ENCODE measurements around the gene FBXO36. TPM values are rescaled to one million over a fixed set of nuclear protein-coding genes. Genes with fewer than 3 reads are reported as not detected.

The FBXO36 gene, protein sequence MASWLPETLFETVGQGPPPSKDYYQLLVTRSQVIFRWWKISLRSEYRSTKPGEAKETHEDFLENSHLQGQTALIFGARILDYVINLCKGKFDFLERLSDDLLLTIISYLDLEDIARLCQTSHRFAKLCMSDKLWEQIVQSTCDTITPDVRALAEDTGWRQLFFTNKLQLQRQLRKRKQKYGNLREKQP
- total RNA-seq, result 10 to 100 TPM in 2 of 4 donors, 1 to 10 TPM in 2; 4.7 to 17.9 (median 11.3) TPM

DNA sequence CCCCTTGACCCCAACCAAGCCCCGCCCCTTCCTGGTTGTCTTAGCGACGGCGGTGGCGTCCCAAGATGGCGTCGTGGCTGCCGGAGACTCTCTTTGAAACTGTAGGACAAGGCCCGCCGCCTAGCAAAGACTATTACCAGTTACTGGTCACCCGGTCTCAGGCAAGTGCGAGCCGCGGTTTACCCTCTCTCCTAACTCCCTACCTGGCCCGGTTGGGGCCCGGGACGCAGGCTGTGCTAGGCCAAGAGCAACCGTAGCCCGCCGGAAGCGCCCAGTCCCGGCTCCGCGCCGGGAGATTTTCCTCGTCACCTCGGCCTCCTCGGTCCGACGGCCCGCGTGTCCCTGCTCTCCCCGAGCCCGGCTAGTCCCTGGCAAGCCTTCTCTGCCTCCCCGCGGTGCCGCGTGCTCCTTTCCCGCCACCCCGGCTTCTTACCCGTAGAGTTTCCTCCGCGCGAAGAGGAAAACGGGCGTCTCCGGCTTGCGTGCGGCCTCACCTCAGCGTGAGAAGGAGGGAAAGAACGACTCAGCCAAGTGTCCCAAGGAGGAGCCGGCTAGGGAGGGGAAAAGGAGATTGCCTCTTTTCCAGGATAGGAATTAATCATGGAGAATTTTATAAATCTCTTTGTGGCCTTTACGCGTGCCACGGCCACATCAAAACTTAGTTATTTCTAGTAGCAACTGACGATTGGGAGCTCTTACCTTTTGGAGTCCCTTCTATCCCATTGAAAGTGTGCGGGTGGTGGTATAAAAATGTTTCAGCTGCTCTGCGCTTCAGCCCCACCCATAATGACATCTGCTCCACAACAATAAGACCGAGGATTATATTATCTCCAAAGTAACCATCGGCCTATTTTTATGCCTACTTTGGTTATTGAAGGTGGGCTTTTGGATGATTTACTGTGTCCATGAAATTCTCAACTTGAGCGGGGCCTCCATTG is at the start of gene FBXO36:
Gene FBXO36, plus strand, starts transcription at position 55 of the 938 bp plus-strand sequence. Its CDS starts 11 bp downstream, at position 66.
- peak; percentile 54 to 58 for DNase-seq
- Histone ChIP-seq H3K27me3 (no peaks in the 10 kb centered on the region), H3K27ac (peak within 1 kb of the TSS; percentile 96 to 99 (median 98)), H3K9me3 (no peaks in the 10 kb centered on the region), H3K36me3 (no peaks in the 10 kb centered on the region), H3K4me3 (replicated peaks in 1 of 3) (peak within 1 kb of the TSS; percentile 81 to 96 (median 89)), H3K4me1 (peaks cover 3 to 13% of the 10 kb centered on the region in 2 donors)
- WGBS, 2 donors, result 1 to 3% methylated on average over 22 to 49 of the region's 61 CpGs
- intact Hi-C loops (cut with DNase I), result loop anchor here (10.0 kb wide), 1 partner anchor 108 kb away; no protein-coding TSS in a partner anchor
- TF ChIP-seq, protein P1, sequence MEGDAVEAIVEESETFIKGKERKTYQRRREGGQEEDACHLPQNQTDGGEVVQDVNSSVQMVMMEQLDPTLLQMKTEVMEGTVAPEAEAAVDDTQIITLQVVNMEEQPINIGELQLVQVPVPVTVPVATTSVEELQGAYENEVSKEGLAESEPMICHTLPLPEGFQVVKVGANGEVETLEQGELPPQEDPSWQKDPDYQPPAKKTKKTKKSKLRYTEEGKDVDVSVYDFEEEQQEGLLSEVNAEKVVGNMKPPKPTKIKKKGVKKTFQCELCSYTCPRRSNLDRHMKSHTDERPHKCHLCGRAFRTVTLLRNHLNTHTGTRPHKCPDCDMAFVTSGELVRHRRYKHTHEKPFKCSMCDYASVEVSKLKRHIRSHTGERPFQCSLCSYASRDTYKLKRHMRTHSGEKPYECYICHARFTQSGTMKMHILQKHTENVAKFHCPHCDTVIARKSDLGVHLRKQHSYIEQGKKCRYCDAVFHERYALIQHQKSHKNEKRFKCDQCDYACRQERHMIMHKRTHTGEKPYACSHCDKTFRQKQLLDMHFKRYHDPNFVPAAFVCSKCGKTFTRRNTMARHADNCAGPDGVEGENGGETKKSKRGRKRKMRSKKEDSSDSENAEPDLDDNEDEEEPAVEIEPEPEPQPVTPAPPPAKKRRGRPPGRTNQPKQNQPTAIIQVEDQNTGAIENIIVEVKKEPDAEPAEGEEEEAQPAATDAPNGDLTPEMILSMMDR (IDR thresholded peaks at IDR 0.05), result no peak
- TF ChIP-seq POLR2A (IDR thresholded peaks at IDR 0.05), result no peak

DNA sequence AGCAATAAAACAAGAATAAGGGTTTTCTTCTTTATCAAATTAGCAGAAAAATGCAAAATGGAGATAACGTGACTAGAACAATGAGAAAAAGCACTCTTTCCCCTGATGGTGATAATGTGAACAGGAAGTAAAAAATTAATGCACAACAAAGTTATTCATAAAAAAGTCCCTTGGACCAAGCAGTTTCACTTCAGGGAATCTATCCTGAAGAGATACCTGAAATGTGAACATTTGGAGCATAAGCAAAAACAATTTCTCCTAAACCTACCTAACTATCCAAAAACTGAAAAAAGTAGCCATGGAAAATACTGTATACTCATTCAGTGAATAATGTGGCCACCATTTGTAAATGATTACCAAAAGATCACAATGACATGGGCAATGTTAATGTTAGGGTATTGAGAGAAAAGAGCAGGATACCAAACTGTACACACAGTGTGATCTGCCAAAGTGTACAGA is 49.2 kb upstream of the FBXO36 start:
- Histone ChIP-seq H3K9me3 (no peaks in the 10 kb centered on the region), H3K4me1 (peaks cover 10 to 22% of the 10 kb centered on the region in 2 donors), H3K27me3 (no peaks in the 10 kb centered on the region), H3K4me3 (replicated peaks in 1 of 3) (no peak overlapping the region), H3K36me3 (peaks cover 3 to 11% of the 10 kb centered on the region in 2 donors), H3K27ac (no peak overlapping the region)
- intact Hi-C loops (cut with DNase I), result no loop called here
- 64 to 70% methylated on average over 1 of the region's 1 CpG for WGBS, 2 donors
- no peak for TF ChIP-seq POLR2A (IDR thresholded peaks at IDR 0.05)
- TF ChIP-seq, protein P1 (IDR thresholded peaks at IDR 0.05), result no peak
- no peak for DNase-seq

DNA sequence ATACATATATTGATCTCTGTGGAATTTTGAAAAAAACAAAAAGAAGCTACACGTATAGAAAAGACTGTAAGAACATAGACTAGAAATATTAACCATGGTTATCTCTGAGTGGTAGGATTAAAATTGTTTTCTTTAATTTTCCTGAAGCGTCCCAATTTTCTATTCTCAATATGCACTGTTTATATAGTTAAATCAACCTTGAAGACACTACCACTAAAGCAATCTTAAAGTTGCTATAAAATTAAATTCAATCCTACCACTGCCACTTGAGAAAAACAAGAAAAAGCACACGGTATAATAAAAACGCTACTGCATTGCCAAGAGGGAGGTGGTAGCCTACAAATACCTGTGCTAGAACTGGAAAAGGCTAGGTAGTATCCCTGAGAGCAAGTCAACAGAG is 47.7 kb upstream of the FBXO36 start:
- Histone ChIP-seq H3K4me1 (peaks cover 10 to 22% of the 10 kb centered on the region in 2 donors), H3K36me3 (peaks cover 12 to 17% of the 10 kb centered on the region in 2 donors), H3K4me3 (replicated peaks in 1 of 3) (no peak overlapping the region), H3K27me3 (no peaks in the 10 kb centered on the region), H3K27ac (no peak overlapping the region), H3K9me3 (no peaks in the 10 kb centered on the region)
- TF ChIP-seq POLR2A (IDR thresholded peaks at IDR 0.05), result no peak
- WGBS, 2 donors, result 69% methylated on average over 4 of the region's 4 CpGs
- intact Hi-C loops (cut with DNase I), result no loop called here
- DNase-seq, result no peak

DNA sequence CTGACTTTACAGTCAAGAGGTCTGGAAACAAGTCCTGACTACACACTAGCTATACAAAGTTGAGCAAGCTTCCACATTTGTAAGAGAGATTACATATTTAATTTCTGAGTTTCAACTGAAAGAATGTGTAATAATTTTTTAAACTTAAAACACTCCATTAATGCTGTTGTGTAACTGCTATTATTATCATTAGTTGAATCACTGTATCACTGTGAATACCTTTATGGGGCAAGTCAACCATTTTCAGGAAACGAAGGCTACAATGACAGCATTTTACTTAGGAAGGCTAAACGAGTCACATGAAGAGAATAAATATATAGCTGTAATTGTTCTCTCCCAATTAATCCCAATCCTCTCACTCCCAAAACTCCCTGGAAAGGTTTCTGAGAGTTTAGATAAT is 46.8 kb upstream of the FBXO36 start:
- TF ChIP-seq, protein P1 (IDR thresholded peaks at IDR 0.05), result no peak
- no peak for TF ChIP-seq POLR2A (IDR thresholded peaks at IDR 0.05)
- WGBS, 2 donors, result 91 to 95% methylated on average over 2 of the region's 2 CpGs
- no peak overlapping the region for H3K27ac ChIP-seq
- no peaks in the 10 kb centered on the region for H3K27me3 ChIP-seq
- intact Hi-C loops (cut with DNase I), result no loop called here
- no peak overlapping the region for H3K4me3 ChIP-seq (replicated peaks in 1 of 3)
- peaks cover 10 to 22% of the 10 kb centered on the region in 2 donors for H3K4me1 ChIP-seq
- H3K9me3 ChIP-seq, result no peaks in the 10 kb centered on the region
- DNase-seq, result no peak
- peaks cover 12 to 17% of the 10 kb centered on the region in 2 donors for H3K36me3 ChIP-seq

DNA sequence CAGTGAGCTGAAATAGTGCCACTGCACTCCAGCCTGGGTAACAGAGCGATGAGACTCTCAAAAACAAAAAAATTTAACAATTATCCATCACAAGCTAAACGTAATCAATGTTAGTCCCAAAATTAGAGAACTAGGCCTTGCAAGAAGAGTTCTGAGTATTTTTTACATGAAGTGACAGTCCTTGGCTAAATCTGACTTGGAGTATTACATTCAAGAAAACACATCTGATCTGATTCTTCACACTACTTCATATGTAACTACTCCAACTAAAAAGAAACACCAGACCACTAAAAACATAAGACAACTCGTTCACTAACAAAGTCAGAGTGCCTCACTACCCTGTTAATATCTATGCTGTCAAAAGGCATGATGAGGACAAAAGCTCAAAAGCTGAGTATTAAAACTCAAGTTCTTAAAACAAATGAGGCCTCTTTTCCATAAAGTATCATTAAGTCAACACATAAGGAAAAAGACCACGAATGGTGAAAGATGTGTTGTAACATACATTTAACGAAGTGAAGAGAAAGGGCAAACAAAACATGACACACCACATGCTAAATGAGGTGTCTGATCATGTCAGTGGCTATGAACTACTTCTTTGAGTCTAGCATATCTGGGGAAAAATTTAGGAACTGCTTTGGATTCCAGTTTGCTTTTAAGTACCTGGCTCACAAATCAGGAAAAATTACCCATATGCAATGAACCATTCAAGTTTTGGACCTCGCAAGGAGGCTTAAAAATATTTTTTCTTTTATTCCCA is 42.9 kb upstream of the FBXO36 start:
- no peak for DNase-seq
- WGBS, 2 donors, result 91 to 94% methylated on average over 6 of the region's 6 CpGs
- H3K4me1 ChIP-seq, result peaks cover 5 to 7% of the 10 kb centered on the region in 2 donors
- H3K36me3 ChIP-seq, result peaks cover 12 to 17% of the 10 kb centered on the region in 2 donors
- H3K27me3 ChIP-seq, result no peaks in the 10 kb centered on the region
- intact Hi-C loops (cut with DNase I), result no loop called here
- H3K9me3 ChIP-seq, result no peaks in the 10 kb centered on the region
- no peak for TF ChIP-seq POLR2A (IDR thresholded peaks at IDR 0.05)
- TF ChIP-seq, protein P1 (IDR thresholded peaks at IDR 0.05), result no peak
- H3K4me3 ChIP-seq (replicated peaks in 1 of 3), result no peak overlapping the region
- H3K27ac ChIP-seq, result no peak overlapping the region

Measured in thyroid gland (tissue), 4 donors.